SK-N-SH (cell line): ENCODE data around the gene SDK1. TPM values are rescaled to one million over a fixed set of nuclear protein-coding genes. Genes with fewer than 3 reads are reported as not detected.

Source experiments
- CTCF ChIA-PET: fragments of 300-600, 350-600 bp; formaldehyde crosslinking; extraction: SDS; loops from one replicate; lab custom pipeline; 2021; lab: Yijun Ruan, JAX
- POLR2A ChIA-PET: fragments of 350-600 bp; sonication (Branson Sonifier 250); formaldehyde crosslinking; extraction: SDS; loops from one replicate; lab custom pipeline; 2020; ENCODE audit warnings: antibody characterized with exemption, inconsistent platforms; lab: Yijun Ruan, JAX
- DNase-seq: peaks from one replicate; pipeline ENCODE4 v3.0.0; 2012
- H2AFZ ChIP-seq: fragments of 200-600 bp; sonication (generic); 2 replicates; pipeline ENCODE4 v1.8.1; 2016; ENCODE audit warnings: antibody characterized with exemption, mild to moderate bottlenecking, low read depth
- H3F3A ChIP-seq: fragments of 200-600 bp; sonication (generic); replicated peaks from 2 replicates; pipeline ENCODE3; 2016; ENCODE audit warnings: antibody characterized with exemption, mild to moderate bottlenecking; ENCODE audit not compliant: insufficient read depth
- H3K27ac ChIP-seq, 2 experiments: fragments of 200-500 bp in 1 of 2; fragments of 200-600 bp in 1 of 2; sonication (Bioruptor generic) in 1 of 2; sonication (generic), shearing (Covaris generic) in 1 of 2; 2 replicates each; pipeline versions ENCODE4 v1.5.1 to v1.6.1; 2014 to 2016; ENCODE audit warnings: low read depth in 2 of 2, inconsistent platforms in 1 of 2, low read length in 1 of 2, mild to moderate bottlenecking in 1 of 2, mixed read lengths in 1 of 2
- H3K27me3 ChIP-seq: fragments of 200-600 bp; sonication (generic), shearing (Covaris generic); 2 replicates; pipeline ENCODE4 v1.6.1; 2016; ENCODE audit warnings: mixed run types; ENCODE audit not compliant: insufficient read depth
- H3K36me3 ChIP-seq, 2 experiments: fragments of 200-500 bp in 1 of 2; fragments of 200-600 bp in 1 of 2; sonication (Bioruptor generic) in 1 of 2; sonication (generic) in 1 of 2; replicated peaks in 1 of 2; 2 replicates each; pipeline versions ENCODE3 to v1.5.1; 2014 to 2016; ENCODE audit warnings: low read length in 1 of 2, mild to moderate bottlenecking in 1 of 2; ENCODE audit not compliant: insufficient read depth in 2 of 2, control insufficient read depth in 1 of 2
- H3K4me1 ChIP-seq, 2 experiments: fragments of 200-500 bp in 1 of 2; fragments of 200-600 bp in 1 of 2; sonication (Bioruptor generic) in 1 of 2; sonication (generic), shearing (Covaris generic) in 1 of 2; 2 replicates each; pipeline versions ENCODE4 v1.5.1 to v1.6.1; 2014 to 2016; ENCODE audit warnings: low read depth in 1 of 2, low read length in 1 of 2, mixed run types in 1 of 2; ENCODE audit not compliant: insufficient read depth in 2 of 2, control insufficient read depth in 1 of 2
- H3K4me2 ChIP-seq: fragments of 200-600 bp; sonication (generic), shearing (Covaris generic); 2 replicates; pipeline ENCODE4 v1.6.1; 2017; ENCODE audit warnings: mixed run types
- H3K4me3 ChIP-seq, 2 experiments: fragments of 200-500 bp in 1 of 2; fragments of 200-600 bp in 1 of 2; sonication (Bioruptor generic) in 1 of 2; sonication (generic), shearing (Covaris generic) in 1 of 2; 2 replicates each; pipeline versions ENCODE4 v1.5.1 to v1.8.1; 2014 to 2016; ENCODE audit warnings: low read depth in 2 of 2, inconsistent platforms in 1 of 2, low read length in 1 of 2, mild to moderate bottlenecking in 1 of 2, mixed read lengths in 1 of 2, moderate library complexity in 1 of 2
- H3K79me2 ChIP-seq: fragments of 200-600 bp; sonication (generic); 2 replicates; pipeline ENCODE4 v1.8.1; 2017; ENCODE audit warnings: mild to moderate bottlenecking; ENCODE audit not compliant: insufficient read depth
- H3K9ac ChIP-seq: fragments of 200-600 bp; sonication (generic); 2 replicates; pipeline ENCODE4 v1.6.1; 2017; ENCODE audit warnings: mixed run types
- H3K9me2 ChIP-seq: fragments of 200-600 bp; sonication (generic); 2 replicates; pipeline ENCODE4 v1.6.1; 2017; ENCODE audit warnings: mixed run types
- H3K9me3 ChIP-seq: fragments of 200-600 bp; sonication (generic); 2 replicates; pipeline ENCODE4 v1.6.1; 2017; ENCODE audit warnings: mixed run types, mild to moderate bottlenecking, moderate library complexity
- H4K20me1 ChIP-seq: fragments of 200-600 bp; sonication (generic); 2 replicates; pipeline ENCODE4 v1.6.1; 2017; ENCODE audit warnings: mild to moderate bottlenecking, mixed run types; ENCODE audit not compliant: insufficient read depth
- ELF1 ChIP-seq: IDR thresholded peaks from 2 replicates; pipeline ENCODE4 v1.4.0; 2012
- EP300 ChIP-seq, 2 experiments: IDR thresholded peaks; 2 replicates each; pipeline versions ENCODE4 v1.4.0 to v1.6.1; 2012; ENCODE audit warnings: borderline replicate concordance in 1 of 2, low read depth in 1 of 2, low read length in 1 of 2
- FOSL2 ChIP-seq: IDR thresholded peaks from 2 replicates; pipeline ENCODE4 v1.4.0; 2012; ENCODE audit warnings: low read depth, mild to moderate bottlenecking, moderate library complexity, borderline replicate concordance
- FOXJ3 ChIP-seq: sonication (generic); formaldehyde crosslinking; IDR thresholded peaks from 2 replicates; pipeline ENCODE4 v1.5.1; 2020; ENCODE audit warnings: mild to moderate bottlenecking, missing genetic modification reagents
- FOXM1 ChIP-seq: IDR thresholded peaks from 2 replicates; pipeline ENCODE4 v1.4.0; 2012; ENCODE audit warnings: low read depth, mild to moderate bottlenecking
- GATA2 ChIP-seq: sonication (generic); formaldehyde crosslinking; IDR thresholded peaks from 2 replicates; pipeline ENCODE4 v1.5.0; 2020; ENCODE audit warnings: mild to moderate bottlenecking, missing genetic modification reagents
- JUND ChIP-seq: IDR thresholded peaks from 2 replicates; pipeline ENCODE4 v1.4.0; 2012
- MEF2A ChIP-seq: IDR thresholded peaks from 2 replicates; pipeline ENCODE4 v1.4.0; 2012; ENCODE audit warnings: low read depth, borderline replicate concordance
- POLR2AphosphoS5 ChIP-seq: IDR thresholded peaks from 2 replicates; pipeline ENCODE4 v1.6.1; 2012; ENCODE audit warnings: low read depth, low read length
- TCF12 ChIP-seq: IDR thresholded peaks from 2 replicates; pipeline ENCODE4 v1.4.0; 2012
- TEAD4 ChIP-seq: IDR thresholded peaks from 2 replicates; pipeline ENCODE4 v1.4.0; 2012; ENCODE audit warnings: mild to moderate bottlenecking, borderline replicate concordance; ENCODE audit not compliant: insufficient read depth
- WGBS: methylation state at CpG from one replicate; pipeline ENCODE4 v1.1.6; 2017; ENCODE audit warnings: low lambda C conversion rate; 5-methylcytosine and 5-hydroxymethylcytosine counted together
- polyA plus RNA-seq, 3 experiments: library from polyadenylated mRNA; depleted of rRNA; stranded (reverse); fragments of >200 nt; gene quantifications; 2 replicates each; pipeline ENCODE4 v1.2.3, GENCODE V29; 2012
- TF ChIP-seq, protein P1 (sequence below): IDR thresholded peaks from 2 replicates; pipeline ENCODE4 v1.4.0; 2012; ENCODE audit warnings: low read depth, borderline replicate concordance
- TF ChIP-seq, protein P2 (sequence below): IDR thresholded peaks from 2 replicates; pipeline ENCODE4; 2012
- TF ChIP-seq, protein P3 (sequence below): fragments of 200-600 bp; sonication (generic); IDR thresholded peaks from 2 replicates; pipeline ENCODE4 v1.6.1; 2017; ENCODE audit warnings: antibody characterized with exemption, mild to moderate bottlenecking, moderate library complexity
- TF ChIP-seq, protein P4 (sequence below): fragments of 150-350 bp; IDR thresholded peaks from 2 replicates; pipeline ENCODE4 v1.6.1; 2016; ENCODE audit warnings: mild to moderate bottlenecking, low read depth, low read length

SDK1 gene
- polyA plus RNA-seq, 1 of the 3 experiments (the other 2 are of a cell fraction) = 1.2 TPM

DNA sequence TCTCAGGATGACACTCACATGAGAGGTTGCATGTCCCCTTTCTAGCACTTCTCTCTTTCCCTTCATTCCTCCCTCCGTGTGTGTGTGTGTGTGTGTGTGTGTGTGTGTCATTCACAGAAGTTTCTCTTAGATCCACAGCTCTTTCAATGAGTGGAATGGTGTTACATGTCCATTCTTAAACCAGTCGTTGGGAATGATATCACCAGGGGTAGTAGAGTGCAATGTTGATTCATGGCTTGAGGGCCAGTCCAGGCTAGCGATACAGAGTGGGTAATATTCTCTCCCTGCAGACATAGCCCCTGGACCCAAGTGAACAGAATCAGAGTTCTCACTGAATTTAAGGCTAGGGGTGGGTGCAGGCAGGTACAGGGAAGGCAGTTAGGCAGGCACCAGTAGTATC, 187.8 kb downstream of the SDK1 start:
- no peaks in the 10 kb centered on the region for H3F3A ChIP-seq
- no peak overlapping the region for H3K9ac ChIP-seq
- no peak overlapping the region for H3K27ac ChIP-seq
- H3K4me2 ChIP-seq = no peak overlapping the region
- H3K9me3 ChIP-seq = no peaks in the 10 kb centered on the region
- no peaks in the 10 kb centered on the region for H3K27me3 ChIP-seq
- no peaks in the 10 kb centered on the region for H3K36me3 ChIP-seq
- no peak for DNase-seq
- no peak overlapping the region for H3K4me3 ChIP-seq
- 47% methylated on average over 3 of the region's 3 CpGs for WGBS
- no peaks in the 10 kb centered on the region for H3K79me2 ChIP-seq
- H4K20me1 ChIP-seq = no peaks in the 10 kb centered on the region
- no peak overlapping the region for H2AFZ ChIP-seq
- TF ChIP-seq, protein P1, sequence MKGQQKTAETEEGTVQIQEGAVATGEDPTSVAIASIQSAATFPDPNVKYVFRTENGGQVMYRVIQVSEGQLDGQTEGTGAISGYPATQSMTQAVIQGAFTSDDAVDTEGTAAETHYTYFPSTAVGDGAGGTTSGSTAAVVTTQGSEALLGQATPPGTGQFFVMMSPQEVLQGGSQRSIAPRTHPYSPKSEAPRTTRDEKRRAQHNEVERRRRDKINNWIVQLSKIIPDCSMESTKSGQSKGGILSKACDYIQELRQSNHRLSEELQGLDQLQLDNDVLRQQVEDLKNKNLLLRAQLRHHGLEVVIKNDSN = no peak
- ChIA-PET POLR2A (no interaction called here), CTCF (interaction anchor here (1.5 kb wide), 1 partner anchor 89 kb away, joined by 4 read pairs; no protein-coding TSS in a partner anchor)
- peaks cover 0 to 5% of the 10 kb centered on the region in 2 experiments; a peak in 1 of 4 replicates for H3K4me1 ChIP-seq
- H3K9me2 ChIP-seq = no peaks in the 10 kb centered on the region

DNA sequence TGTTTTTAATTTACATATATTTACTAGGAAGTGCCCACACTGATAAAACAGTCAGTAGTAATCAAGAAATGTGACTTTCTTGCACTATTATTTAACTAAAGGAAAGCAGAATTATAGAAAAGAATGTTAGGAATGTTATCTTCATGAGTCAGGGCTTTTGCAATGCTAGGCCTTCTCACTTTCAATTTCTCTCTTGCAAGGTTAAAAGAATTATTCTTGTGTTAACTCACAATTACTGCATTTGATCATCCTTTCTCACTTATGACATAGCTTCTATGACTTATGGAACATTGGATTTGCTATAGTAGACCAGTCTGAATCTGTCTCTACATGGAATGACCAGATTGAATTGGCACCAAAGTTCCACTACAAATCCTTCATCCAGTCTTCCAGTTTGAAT, 192.4 kb downstream of the SDK1 start:
- Histone ChIP-seq H3F3A (no peaks in the 10 kb centered on the region), H4K20me1 (no peaks in the 10 kb centered on the region), H3K79me2 (no peaks in the 10 kb centered on the region), H3K9ac (no peak overlapping the region), H3K4me3 (no peak overlapping the region), H3K9me2 (no peaks in the 10 kb centered on the region), H3K27me3 (no peaks in the 10 kb centered on the region), H3K4me2 (peak overlapping the region; percentile 11), H3K36me3 (no peaks in the 10 kb centered on the region), H3K27ac (peak overlapping the region in 1 of 2 experiments; percentile 6; a peak in 2 of 4 replicates), H3K9me3 (no peaks in the 10 kb centered on the region), H2AFZ (no peak overlapping the region; the same call in 1 of the 2 replicates), H3K4me1 (peaks cover 5 to 13% of the 10 kb centered on the region in 2 experiments; a peak in 3 of 4 replicates)
- no peak for DNase-seq
- ChIA-PET CTCF (interaction anchor here (0.6 to 4.7 kb wide), 2 partner anchors 12 to 664 kb away, joined by 3 to 26 read pairs; no protein-coding TSS in a partner anchor), POLR2A (no interaction called here)
- TF ChIP-seq TCF12 = no peak
- TF ChIP-seq POLR2AphosphoS5 = no peak
- TF ChIP-seq TEAD4 = peak; percentile 36; the same call in 1 of the 2 replicates
- TF ChIP-seq, protein P2, sequence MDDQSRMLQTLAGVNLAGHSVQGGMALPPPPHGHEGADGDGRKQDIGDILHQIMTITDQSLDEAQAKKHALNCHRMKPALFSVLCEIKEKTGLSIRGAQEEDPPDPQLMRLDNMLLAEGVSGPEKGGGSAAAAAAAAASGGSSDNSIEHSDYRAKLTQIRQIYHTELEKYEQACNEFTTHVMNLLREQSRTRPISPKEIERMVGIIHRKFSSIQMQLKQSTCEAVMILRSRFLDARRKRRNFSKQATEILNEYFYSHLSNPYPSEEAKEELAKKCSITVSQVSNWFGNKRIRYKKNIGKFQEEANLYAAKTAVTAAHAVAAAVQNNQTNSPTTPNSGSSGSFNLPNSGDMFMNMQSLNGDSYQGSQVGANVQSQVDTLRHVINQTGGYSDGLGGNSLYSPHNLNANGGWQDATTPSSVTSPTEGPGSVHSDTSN = peak; percentile 32; the same call in 1 of the 2 replicates
- peak; percentile 41 for TF ChIP-seq JUND
- TF ChIP-seq EP300 (IDR thresholded peaks at IDR 0.05; ENCODE audit: borderline replicate concordance in 1 of 2, low read depth in 1 of 2, low read length in 1 of 2) = no peak
- TF ChIP-seq FOSL2 = peak; percentile 45; the same call in 1 of the 2 replicates
- no peak for TF ChIP-seq GATA2
- TF ChIP-seq ELF1 = no peak
- TF ChIP-seq FOXM1 = no peak

DNA sequence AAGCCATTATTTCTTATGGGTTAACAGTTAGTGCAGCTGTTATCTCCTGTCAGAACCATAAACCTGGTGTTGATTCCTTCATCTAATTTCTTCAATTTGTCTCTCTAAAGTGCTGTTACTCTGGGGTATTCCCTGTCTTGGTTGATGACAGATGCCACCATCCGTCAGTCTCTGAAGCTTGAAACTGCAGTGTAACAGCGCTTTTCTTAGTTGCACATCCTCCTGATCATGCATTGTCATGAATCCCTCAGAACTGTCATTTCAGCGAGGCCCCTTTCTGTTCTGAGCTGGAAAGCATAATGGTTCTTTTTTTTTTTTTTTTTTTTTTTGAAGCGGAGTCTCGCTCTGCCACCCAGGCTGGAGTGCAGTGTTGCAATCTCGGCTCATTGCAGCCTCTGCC, 193.9 kb downstream of the SDK1 start:
- H3K9ac ChIP-seq = no peak overlapping the region
- H3K4me1 ChIP-seq = peaks cover 5 to 13% of the 10 kb centered on the region in 2 experiments; a peak in 3 of 4 replicates
- CTCF ChIA-PET = interaction anchor here (0.9 to 4.7 kb wide), 3 partner anchors 11 to 96 kb away, joined by 3 to 26 read pairs (median 3); no protein-coding TSS in a partner anchor
- H3K27me3 ChIP-seq = no peaks in the 10 kb centered on the region
- POLR2A ChIA-PET = no interaction called here
- TF ChIP-seq TCF12 (no peak), POLR2AphosphoS5 (no peak), EP300 (IDR thresholded peaks at IDR 0.05; ENCODE audit: borderline replicate concordance in 1 of 2, low read depth in 1 of 2, low read length in 1 of 2) (no peak), JUND (no peak), MEF2A (no peak), FOXJ3 (CRISPR knock-in tag) (no peak)
- TF ChIP-seq, protein P3, sequence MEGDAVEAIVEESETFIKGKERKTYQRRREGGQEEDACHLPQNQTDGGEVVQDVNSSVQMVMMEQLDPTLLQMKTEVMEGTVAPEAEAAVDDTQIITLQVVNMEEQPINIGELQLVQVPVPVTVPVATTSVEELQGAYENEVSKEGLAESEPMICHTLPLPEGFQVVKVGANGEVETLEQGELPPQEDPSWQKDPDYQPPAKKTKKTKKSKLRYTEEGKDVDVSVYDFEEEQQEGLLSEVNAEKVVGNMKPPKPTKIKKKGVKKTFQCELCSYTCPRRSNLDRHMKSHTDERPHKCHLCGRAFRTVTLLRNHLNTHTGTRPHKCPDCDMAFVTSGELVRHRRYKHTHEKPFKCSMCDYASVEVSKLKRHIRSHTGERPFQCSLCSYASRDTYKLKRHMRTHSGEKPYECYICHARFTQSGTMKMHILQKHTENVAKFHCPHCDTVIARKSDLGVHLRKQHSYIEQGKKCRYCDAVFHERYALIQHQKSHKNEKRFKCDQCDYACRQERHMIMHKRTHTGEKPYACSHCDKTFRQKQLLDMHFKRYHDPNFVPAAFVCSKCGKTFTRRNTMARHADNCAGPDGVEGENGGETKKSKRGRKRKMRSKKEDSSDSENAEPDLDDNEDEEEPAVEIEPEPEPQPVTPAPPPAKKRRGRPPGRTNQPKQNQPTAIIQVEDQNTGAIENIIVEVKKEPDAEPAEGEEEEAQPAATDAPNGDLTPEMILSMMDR = no peak
- TF ChIP-seq, protein P4, sequence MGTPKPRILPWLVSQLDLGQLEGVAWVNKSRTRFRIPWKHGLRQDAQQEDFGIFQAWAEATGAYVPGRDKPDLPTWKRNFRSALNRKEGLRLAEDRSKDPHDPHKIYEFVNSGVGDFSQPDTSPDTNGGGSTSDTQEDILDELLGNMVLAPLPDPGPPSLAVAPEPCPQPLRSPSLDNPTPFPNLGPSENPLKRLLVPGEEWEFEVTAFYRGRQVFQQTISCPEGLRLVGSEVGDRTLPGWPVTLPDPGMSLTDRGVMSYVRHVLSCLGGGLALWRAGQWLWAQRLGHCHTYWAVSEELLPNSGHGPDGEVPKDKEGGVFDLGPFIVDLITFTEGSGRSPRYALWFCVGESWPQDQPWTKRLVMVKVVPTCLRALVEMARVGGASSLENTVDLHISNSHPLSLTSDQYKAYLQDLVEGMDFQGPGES = no peak
- H3K4me3 ChIP-seq = no peak overlapping the region
- no peaks in the 10 kb centered on the region for H3K36me3 ChIP-seq
- no peaks in the 10 kb centered on the region for H3K9me2 ChIP-seq
- WGBS = 79% methylated on average over 6 of the region's 6 CpGs
- no peaks in the 10 kb centered on the region for H3F3A ChIP-seq
- H3K79me2 ChIP-seq = no peaks in the 10 kb centered on the region
- no peak overlapping the region for H3K27ac ChIP-seq
- H2AFZ ChIP-seq = no peak overlapping the region
- no peak overlapping the region for H3K4me2 ChIP-seq
- no peaks in the 10 kb centered on the region for H3K9me3 ChIP-seq
- H4K20me1 ChIP-seq = no peaks in the 10 kb centered on the region
- DNase-seq = no peak
